ENCODE results near the gene GRIK3.
"Not testable (repeated sequence)": the region's sequence is repeated elsewhere in the genome, so short reads cannot be mapped to it uniquely, and the experiment has no call there.

GRIK3 gene

GRCh38 chr1:37034121-37035013, at the start of gene GRIK3:
GRIK3 (minus strand) TSS chr1:37034515; CDS start chr1:37034108, 407 bp downstream.
- DNase-seq (ENCODE audit: low spot score), result no peak

GRCh38 chr1:37084013-37084412, 49.7 kb upstream of the GRIK3 start:
- no peak for DNase-seq (ENCODE audit: low spot score)

DNA sequence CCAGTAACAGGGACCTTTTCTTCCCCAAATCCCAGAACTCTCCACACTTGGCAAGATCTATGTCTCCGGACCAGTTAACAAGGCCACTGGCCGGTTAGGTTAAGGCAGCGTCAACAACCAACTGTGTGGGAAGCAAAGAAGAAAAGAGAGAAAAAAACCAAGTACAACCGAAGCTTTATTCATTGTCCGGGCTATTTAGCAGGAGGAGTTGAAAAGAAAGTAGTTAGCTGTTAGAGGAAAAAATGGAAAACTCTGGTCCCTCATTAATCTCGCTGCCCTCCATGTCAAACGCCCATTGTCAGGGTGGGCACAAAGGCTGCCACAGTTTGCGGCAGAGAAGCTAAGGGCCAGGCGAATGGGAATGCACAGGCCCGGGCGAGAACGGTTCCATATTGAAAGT, 49.3 kb upstream of the GRIK3 start:
- DNase-seq (ENCODE audit: low spot score), result peak; percentile 27

GRCh38 chr1:37080296-37080986, 46.1 kb upstream of the GRIK3 start:
- not testable (repeated sequence) for DNase-seq (ENCODE audit: low spot score)

- no peak for DNase-seq (ENCODE audit: low spot score)
Measured at GRCh38 chr1:37078866-37079265, 44.6 kb upstream of the GRIK3 start.

DNA sequence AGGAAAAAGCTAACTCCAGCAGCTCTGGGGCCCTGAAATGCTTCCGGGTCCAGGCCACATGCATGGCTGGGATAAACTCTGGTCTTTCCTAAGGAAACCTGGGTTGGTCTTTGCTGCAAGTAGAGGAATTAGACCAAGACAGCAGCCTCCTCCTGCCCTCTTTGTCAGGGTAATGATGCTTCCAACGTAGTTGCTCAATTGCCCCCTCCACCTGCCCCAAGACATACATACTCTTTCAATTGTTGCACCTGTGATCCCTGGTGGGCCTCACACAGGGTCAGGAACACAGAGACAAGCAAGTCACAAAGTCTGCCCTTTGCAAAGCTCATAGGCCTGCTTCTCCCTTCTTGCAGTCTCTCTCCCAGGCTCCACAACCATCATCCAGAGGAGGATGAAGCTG, 41.9 kb upstream of the GRIK3 start:
- no peak for DNase-seq (ENCODE audit: low spot score)

GRCh38 chr1:37073854-37074379, 39.6 kb upstream of the GRIK3 start:
- DNase-seq (ENCODE audit: low spot score), result no peak

GRCh38 chr1:37073152-37073853, 39.0 kb upstream of the GRIK3 start:
- DNase-seq (ENCODE audit: low spot score), result no peak

GRCh38 chr1:37071829-37072228, 37.5 kb upstream of the GRIK3 start:
- DNase-seq (ENCODE audit: low spot score), result peak; percentile 77

- DNase-seq (ENCODE audit: low spot score), result no peak
Measured at GRCh38 chr1:37070126-37070525, 35.8 kb upstream of the GRIK3 start.

GRCh38 chr1:37069406-37069805, 35.1 kb upstream of the GRIK3 start:
- no peak for DNase-seq (ENCODE audit: low spot score)

DNA sequence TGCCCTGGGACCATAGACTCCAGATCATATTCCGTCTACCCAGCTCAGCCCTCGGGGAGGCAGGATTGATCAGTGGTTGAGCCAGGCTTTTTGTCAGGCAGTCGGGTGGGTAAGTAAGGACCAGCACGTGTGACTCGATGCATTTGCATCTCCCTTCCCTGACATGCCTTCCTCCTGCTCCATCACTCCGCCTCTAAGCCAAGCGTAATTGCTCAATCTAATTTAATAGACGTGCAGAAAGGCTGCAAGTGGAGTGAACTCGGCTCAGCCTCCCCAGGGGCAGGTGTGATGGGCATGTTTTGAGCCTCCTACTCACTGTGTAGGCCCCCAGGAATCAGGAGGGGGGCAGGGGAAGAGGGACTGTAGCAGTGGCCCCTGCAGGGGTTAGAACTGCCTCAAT, 34.6 kb upstream of the GRIK3 start:
- DNase-seq (ENCODE audit: low spot score), result no peak

- no peak for DNase-seq (ENCODE audit: low spot score)
Measured at GRCh38 chr1:37068260-37068659, 33.9 kb upstream of the GRIK3 start.

DNA sequence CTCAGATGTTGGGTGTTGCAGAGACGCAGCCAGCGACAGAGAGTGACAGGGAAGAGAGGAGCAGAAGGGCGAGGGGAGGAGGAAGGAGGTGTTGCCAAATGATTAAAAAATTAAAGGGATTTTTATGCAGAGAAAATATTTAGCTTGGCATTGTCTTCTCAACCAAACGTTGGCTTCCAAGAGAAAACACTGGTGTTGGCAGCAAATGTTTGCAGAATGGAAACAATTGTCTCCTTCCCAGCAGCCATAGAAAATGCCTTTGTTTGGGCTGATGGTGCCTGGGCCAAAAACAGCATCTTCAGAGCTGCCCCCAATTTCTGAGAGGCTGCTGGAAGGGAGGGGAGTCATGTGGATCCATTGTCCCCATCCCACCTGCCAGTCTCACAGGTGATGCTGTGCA, 29.7 kb upstream of the GRIK3 start:
- DNase-seq (ENCODE audit: low spot score), result peak; percentile 68

GRCh38 chr1:37059346-37059745, 25.0 kb upstream of the GRIK3 start:
- no peak for DNase-seq (ENCODE audit: low spot score)

GRCh38 chr1:37058424-37058988, 24.2 kb upstream of the GRIK3 start:
- no peak for DNase-seq (ENCODE audit: low spot score)

DNA sequence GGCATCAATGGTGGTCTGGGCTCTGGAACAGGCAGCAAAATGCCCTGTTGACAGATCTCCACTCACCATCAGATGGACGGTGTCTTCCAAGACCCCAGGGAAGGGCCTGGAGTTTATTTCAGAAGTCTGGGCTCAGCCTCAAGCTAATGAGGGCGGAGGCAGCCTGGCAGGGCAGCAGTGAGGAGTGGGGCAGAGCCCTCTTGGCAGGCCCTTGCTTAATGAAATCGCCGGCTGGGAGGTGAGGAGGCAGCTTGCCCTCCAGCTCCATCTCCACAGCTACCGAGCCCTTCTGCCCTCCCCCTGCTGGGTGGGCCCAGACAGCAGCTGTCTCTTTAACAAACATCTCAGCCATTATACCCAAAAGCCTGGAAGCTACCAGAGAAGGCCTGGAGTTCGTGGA, 22.0 kb upstream of the GRIK3 start:
- DNase-seq (ENCODE audit: low spot score), result peak; percentile 14

DNA sequence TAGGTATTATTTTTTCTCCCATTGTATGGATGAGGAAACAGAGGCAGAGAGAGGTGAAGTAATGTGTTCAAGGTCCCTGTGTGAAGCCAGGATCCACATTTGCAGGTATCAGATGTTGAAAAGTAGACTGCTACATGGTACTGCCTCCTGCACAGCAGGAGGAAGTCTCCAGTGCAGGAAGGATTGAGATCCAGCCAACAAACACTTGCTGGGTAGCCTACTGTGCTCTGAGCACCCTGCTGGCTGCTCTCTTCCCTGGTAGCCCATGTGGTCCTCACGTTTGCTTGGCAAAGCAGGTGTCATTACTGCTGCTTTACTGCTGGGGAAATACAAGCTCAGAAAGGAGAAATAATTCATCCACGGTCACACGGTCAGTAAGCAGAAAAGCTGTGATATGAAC, 21.3 kb upstream of the GRIK3 start:
- DNase-seq (ENCODE audit: low spot score), result no peak

DNA sequence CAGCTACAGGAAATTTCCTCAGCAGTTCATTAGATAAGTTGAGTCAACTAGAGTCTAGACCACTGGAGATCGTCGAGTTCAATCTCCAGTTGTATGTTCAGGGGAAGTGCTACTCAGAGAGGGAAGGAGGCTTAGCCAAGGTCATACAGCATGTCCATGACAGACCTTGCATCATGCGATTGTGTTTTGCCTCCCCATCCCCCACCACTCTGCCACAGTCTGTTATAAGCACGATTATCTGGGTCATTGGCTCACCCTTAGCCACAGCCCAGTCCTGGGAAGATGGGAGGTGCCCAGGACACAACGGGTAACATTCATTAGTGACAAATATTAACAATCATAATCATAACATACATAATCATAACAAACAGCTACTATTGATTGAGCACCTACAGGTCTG, 18.9 kb upstream of the GRIK3 start:
- DNase-seq (ENCODE audit: low spot score), result no peak

- no peak for DNase-seq (ENCODE audit: low spot score)
Measured at GRCh38 chr1:37052120-37052519, 17.8 kb upstream of the GRIK3 start.

DNA sequence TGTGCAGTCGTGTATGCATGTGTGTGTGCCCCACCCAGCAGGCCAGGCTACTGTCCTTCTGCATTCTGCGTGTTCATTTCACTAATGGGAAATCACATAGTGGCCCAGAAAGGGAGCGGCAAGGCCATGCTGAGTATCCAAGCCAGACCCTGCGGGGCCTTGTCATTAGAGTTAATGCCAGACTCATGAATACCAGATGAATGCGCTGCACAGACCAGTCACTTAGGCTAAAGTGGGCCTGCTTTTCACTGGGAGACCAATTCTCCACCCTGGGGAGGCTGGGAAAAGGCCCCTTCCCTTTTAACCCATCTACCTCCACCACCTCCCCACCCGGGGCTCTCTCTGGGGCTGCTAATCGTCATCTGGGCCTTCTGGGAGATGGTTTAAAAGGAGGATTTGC, 17.0 kb upstream of the GRIK3 start:
- no peak for DNase-seq (ENCODE audit: low spot score)

DNA sequence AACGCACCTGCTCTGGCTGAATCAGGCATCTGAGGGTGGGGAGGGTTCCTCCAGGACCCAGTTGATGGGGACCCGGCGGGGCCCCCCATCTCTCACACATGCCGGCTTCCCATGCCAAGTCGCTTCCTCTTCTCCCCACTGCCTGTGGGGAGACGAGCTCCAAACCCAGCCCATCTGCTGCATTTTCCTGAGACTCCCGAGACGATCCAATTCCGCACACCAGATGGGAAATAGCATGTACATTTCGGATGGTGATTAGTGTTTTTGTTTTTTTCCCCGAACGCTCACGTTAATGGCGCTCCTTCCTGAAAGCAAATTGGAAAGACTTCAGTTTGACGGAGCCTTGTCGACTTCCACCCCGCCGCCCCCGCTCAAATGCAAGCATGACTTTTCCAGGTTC, 13.2 kb upstream of the GRIK3 start:
- peak; percentile 19 for DNase-seq (ENCODE audit: low spot score)
